Brain pericyte (primary cell): ENCODE data around the gene DYNLT5.
"Not testable (repeated sequence)": the region's sequence is repeated elsewhere in the genome, so short reads cannot be mapped to it uniquely, and the experiment has no call there.

Experiments
- DNase-seq: peaks from one replicate; pipeline ENCODE4 v3.0.0-alpha.2; 2012; ENCODE audit warnings: low read depth, low spot score

DYNLT5 gene

GRCh38 chr1:66752000-66752592 lies at the start of gene DYNLT5:
Gene DYNLT5 (plus strand): TSS chr1:66752459. CDS start chr1:66754659, 2,200 bp downstream.
- DNase-seq, result no peak

DNA sequence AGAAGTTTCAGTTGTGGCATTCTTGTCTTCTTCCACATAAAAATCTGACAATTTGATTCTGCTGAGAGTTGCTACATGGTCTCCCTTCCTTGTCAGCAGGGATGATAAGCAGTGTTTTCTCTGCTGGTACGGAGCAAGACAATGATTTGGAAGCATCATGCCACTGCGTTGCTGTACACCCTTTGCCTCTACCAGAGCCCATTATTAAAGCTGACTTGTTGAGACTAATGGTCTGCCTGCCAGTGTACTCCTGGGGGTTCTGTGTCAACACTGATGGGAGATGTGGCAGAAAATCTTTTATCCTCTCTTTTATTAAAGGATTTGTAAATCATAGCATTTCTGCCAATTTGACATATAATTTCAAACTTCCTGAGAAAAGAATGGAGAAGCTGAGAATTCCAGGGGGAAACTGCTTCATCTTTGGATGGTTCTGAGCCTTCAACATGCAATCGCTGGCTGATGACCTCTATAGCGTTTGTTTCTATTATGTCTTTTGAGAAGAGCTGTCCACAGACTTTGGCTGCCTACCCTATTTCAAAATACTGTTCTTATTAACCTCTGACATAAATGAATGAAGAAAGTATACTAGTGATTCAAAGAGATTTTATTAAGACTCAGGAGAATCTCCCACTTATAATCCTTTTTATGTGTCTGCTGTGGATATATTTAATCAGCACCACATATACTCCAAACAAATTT lies 47.9 kb upstream of the DYNLT5 start:
- DNase-seq, result no peak

- peak; percentile 92 for DNase-seq
Measured at GRCh38 chr1:66705110-66705509, 47.1 kb upstream of the DYNLT5 start.

DNA sequence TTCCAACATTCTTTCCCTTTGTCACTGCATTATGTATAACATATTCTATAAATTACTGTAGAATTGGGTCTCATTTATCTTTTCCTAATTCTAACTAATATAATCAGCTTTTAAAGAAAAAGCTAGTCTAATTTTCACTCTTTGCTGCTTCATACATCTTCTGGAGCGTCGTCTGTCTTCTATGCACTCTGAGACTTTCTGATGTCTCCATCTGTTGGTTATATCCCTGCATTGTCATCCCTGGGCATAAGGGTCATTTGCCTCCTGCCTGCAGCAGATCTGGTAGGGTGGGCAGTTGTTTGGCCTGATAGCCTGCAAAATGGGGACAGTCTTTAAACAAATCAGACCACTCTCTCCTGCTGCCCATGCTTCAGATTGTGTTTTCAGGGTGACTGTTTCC lies 40.8 kb upstream of the DYNLT5 start:
- DNase-seq, result no peak

GRCh38 chr1:66712839-66713238 lies 39.4 kb upstream of the DYNLT5 start:
- DNase-seq, result no peak

DNA sequence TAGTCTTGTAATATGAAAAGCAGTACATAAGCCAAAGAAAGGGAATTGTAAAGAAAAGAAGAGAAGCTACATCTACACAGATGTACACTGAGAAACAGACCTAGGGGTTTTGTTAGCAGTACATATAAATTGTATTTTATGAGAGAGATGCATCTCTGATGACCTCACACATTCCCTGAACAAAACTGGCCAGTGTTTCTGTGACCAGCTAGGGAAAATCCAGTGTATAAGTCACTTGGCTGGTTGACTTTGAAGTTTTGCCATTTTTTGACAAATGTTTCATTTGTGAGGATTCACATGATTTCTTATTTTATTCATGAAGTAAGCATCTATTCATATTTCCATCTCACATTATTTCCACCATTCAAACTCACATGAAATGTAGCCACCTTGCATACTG lies 28.3 kb upstream of the DYNLT5 start:
- no peak for DNase-seq

- DNase-seq, result peak; percentile 39
Measured at GRCh38 chr1:66725885-66726665, 26.2 kb upstream of the DYNLT5 start.

DNA sequence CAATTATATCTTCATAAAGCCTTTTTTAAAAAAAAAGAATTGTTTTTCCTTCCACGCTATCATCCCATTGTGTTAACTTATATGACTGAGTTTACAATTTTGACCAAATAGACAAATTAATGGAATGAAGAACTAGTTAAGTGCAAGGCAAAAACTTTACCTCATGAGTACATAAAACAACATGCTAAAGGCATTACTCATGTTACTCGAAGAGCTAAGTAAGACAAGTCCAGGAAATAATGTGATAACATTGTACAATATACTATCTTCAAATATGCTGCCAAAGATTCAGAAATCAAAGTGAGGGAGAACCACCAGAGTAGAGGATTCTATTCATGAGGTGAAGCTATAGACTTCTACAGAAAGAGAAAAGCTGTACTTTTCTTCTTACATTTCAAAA lies 24.2 kb upstream of the DYNLT5 start:
- no peak for DNase-seq

GRCh38 chr1:66728716-66729115 lies 23.5 kb upstream of the DYNLT5 start:
- DNase-seq, result not testable (repeated sequence)

GRCh38 chr1:66729119-66729518 lies 23.1 kb upstream of the DYNLT5 start:
- DNase-seq, result no peak

- DNase-seq, result no peak
Measured at GRCh38 chr1:66729523-66729922, 22.7 kb upstream of the DYNLT5 start.

- no peak for DNase-seq
Measured at GRCh38 chr1:66730462-66730861, 21.8 kb upstream of the DYNLT5 start.

DNA sequence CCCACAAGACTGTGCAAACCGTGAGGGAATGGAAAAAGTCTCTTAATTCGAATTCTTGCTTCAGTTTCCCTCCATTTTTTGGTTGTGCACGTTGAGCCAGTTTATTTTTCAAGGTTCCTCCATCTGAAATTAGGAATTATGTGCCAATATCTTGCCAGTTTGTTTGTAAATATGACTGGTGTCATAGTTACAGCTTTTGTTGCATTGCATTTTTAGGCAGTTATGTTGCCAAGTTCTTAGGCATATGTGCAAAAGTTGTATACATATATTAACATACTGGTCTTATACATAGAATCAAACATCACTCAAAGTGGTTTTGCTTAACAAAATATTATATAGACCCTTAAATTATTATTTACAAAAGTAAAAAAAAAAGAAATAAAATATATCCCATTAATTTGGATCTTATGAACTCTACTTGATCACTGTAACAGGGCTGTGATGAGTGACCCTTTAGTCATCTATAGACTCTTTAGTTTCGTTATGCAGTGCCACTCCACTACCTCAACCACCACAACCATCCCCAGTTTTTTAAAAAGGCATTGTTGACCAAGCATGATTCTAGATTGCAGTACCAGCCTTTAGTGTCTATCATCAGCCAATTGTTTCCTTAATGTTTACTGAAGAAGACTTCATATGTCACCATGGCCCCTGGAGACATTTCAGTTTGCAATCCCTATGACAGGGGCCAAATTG lies 20.9 kb upstream of the DYNLT5 start:
- no peak for DNase-seq

DNA sequence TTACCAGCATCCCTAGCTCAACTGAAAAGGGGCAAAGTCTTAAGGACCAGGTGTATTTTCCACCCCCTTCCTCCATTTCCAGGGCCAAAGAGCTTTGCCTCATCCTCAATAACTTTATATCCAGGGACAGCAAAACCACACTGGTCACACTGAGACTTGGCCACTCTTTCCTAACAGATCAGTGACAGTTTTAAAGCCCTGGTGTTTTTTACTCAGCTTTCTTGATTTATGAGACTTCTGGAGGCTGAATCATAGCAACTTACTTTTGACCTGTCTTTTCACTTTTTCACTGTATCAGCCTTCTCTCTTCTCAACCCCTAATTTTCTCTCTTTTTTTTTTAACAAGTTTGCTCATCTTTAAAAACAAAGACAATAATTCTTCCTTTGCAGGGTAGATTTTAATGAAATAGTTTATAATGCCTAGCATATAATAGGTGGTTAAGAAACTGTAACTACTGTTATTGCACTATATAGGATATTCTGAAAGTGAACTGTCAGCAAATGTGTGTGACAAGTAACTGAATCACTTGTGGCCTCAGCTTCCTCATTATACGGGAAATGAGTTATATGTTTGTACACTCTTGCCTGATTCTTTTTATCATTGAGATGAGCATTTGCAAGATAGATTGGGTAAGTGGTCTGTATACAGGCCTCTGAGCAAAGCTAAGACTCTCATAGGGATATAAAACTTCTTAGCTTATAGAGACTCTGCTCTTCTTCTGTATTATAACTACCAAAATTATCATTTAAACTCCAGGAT lies 19.7 kb upstream of the DYNLT5 start:
- DNase-seq, result no peak

- DNase-seq, result no peak
Measured at GRCh38 chr1:66733348-66734017, 18.8 kb upstream of the DYNLT5 start.

- DNase-seq, result not testable (repeated sequence)
Measured at GRCh38 chr1:66734531-66734930, 17.7 kb upstream of the DYNLT5 start.

DNA sequence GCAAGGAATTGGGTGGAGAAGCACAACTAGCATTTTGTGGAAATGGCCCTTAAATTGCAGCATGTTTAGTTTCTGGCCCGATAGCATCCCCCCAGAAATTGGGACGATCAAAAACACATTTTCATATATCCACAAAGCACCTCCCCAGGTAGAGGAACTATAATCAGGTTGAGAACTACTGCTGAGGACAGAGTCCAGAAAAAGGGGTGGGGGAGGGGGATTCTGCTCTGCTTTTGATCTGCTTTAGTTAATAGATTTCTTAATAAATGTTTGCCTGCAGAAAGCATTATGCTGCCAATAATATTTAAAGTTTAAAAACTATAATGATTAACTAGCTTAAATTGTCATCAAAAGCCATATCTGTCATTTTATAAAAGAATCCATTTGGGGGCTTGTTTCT lies 14.4 kb upstream of the DYNLT5 start:
- DNase-seq, result no peak

DNA sequence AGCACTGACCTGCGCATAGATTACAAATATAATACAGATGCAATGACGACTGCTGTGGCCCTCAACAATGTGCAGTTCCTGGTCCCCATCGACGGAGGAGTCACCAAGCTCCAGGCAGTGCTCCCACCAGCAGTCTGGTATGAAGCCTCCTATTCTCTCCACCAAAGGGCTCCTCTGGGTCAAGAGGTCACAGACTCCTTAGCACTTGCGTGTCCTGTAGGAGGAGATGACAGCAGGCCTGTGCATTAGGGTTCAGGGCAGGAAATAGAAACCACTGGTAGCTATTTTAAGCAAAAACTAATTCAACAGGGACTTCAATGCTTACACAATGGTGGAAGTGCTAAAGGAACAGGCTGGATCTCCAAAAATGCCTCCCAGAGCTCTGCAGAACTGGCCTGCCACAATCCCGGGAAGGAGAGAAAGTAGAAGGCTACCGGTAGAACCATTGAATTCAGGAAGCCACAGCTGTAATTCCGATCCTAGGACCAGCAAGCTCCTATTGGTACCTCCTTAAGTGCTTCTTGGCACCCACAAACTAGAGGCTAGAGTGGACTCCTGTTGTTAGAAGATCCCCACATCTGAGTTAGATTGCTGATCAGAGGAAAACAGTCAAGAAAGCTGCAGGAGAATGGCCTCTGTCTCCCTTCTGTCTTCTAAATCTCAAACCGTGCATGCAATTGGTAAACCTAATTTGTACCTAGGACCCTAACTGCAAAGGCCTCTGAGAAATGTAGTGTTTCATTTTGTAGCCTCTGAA lies 12.7 kb upstream of the DYNLT5 start:
- DNase-seq, result no peak

DNA sequence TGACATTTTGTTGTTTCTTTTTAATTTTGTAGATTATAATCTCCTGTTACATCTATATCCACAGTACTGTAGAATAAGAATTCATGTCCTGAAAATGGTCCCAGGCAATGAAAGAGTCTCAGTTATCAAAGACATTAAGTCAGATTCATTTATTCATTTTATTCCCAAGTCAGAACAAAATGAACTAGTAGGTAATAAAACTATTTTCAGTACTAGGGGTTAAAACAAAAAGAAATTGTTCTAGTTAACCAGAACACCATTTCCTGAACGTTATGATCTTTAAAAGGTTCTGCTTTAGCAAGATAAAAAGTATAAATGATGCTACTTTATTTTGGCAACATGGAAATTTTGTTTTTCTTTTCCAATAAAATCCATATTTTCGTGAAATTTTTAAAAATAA lies 6.8 kb upstream of the DYNLT5 start:
- no peak for DNase-seq

DNA sequence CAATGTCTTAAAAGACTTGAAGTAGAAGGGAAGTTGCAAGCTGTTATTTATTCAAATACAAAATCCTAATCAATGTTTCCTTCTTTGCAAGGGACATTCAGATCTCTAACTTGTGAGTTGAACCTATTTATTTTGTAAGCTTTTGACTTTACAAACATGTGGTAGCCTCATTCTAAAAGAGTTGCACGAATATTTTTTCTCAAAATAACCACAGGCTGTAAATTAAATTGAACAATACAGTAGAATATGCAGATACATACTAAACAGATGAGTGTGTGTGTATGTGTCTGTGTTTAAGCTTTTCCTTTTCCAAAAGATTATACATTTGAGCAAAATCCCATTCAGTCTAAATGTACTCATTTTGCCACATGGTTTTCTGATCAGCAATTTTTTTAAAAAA lies 4.8 kb upstream of the DYNLT5 start:
- no peak for DNase-seq
